ENCODE results near the gene CCDC146. TPM values are rescaled to one million over a fixed set of nuclear protein-coding genes. Genes with fewer than 3 reads are reported as not detected.
"Not testable (repeated sequence)": the region's sequence is repeated elsewhere in the genome, so short reads cannot be mapped to it uniquely, and the experiment has no call there.

CCDC146 gene
- total and polyA plus RNA-seq, 9 donors = 5.3 to 11.7 (median 6.7) TPM

DNA sequence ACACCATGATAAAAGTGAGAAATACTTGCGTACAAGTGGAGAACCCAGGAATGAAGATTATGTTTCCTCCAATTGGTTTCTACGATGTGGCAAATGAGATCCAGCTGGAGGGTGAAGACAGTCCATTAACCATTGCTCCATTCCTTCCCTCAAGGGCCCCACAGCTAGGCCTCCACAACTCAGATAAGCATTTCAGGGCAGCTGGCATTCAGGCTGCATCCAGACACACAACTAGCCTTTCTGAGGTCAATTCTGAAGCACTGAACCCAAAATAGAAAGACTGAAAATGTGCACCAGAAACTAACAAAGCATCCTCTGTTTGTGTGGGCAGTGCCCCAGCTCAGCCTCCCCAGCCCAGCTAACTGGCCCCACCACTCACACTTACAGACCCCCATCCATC, 198.9 kb downstream of the CCDC146 start:
- Histone ChIP-seq H3K27me3 (ENCODE audit: control insufficient read depth, insufficient read depth, low read length) (no peaks in the 10 kb centered on the region), H3K36me3 (ENCODE audit: control insufficient read depth, insufficient read depth, low read length) (no peaks in the 10 kb centered on the region), H3K4me1 (ENCODE audit: control insufficient read depth, insufficient read depth, low read length) (peaks cover 6% of the 10 kb centered on the region), H3K4me3 (ENCODE audit: low read length) (no peak overlapping the region), H3K9me3 (replicated peaks; ENCODE audit: control insufficient read depth, low read depth, low read length) (no peaks in the 10 kb centered on the region), H3K27ac (ENCODE audit: low read length) (no peak overlapping the region)
- WGBS (ENCODE audit: insufficient coverage) = no CpG with 5 or more reads among the region's 2 CpGs
- DNase-seq = no peak

DNA sequence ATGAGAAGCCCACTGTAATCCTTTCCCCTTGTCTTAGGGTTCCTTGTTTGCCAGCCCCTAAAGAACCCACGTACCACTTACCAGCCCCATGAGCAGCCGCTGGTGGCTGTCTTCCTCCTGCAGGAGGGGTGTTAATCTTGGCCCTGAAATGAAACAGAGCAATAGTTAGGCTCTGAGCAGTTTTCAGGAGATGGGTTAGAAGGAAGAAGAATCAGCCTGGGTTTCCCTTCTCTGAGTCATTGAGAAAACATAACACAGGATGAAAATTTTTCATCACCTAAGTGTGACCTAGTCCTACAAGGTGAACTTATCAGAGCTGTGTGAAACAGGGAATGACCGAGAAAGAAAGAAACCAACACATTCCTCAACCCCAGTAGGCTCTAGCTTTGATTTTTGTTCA, 203.7 kb downstream of the CCDC146 start:
- WGBS (ENCODE audit: insufficient coverage) = no CpG with 5 or more reads among the region's 3 CpGs
- H3K36me3 ChIP-seq (ENCODE audit: control insufficient read depth, insufficient read depth, low read length) = no peaks in the 10 kb centered on the region
- H3K27me3 ChIP-seq (ENCODE audit: control insufficient read depth, insufficient read depth, low read length) = no peaks in the 10 kb centered on the region
- H3K27ac ChIP-seq (ENCODE audit: low read length) = no peak overlapping the region
- peaks cover 17% of the 10 kb centered on the region for H3K4me1 ChIP-seq (ENCODE audit: control insufficient read depth, insufficient read depth, low read length)
- H3K4me3 ChIP-seq (ENCODE audit: low read length) = no peak overlapping the region
- no peaks in the 10 kb centered on the region for H3K9me3 ChIP-seq (replicated peaks; ENCODE audit: control insufficient read depth, low read depth, low read length)
- DNase-seq = no peak

GRCh38 chr7:77327067-77327931, 204.9 kb downstream of the CCDC146 start:
- no peaks in the 10 kb centered on the region for H3K36me3 ChIP-seq (ENCODE audit: control insufficient read depth, insufficient read depth, low read length)
- WGBS (ENCODE audit: insufficient coverage) = 54% methylated on average over 11 of the region's 12 CpGs
- no peak overlapping the region for H3K4me3 ChIP-seq (ENCODE audit: low read length)
- no peaks in the 10 kb centered on the region for H3K9me3 ChIP-seq (replicated peaks; ENCODE audit: control insufficient read depth, low read depth, low read length)
- H3K27me3 ChIP-seq (ENCODE audit: control insufficient read depth, insufficient read depth, low read length) = no peaks in the 10 kb centered on the region
- no peak overlapping the region for H3K27ac ChIP-seq (ENCODE audit: low read length)
- peaks cover 14% of the 10 kb centered on the region for H3K4me1 ChIP-seq (ENCODE audit: control insufficient read depth, insufficient read depth, low read length)
- peak; percentile 50 for DNase-seq

GRCh38 chr7:77327932-77328628, 205.7 kb downstream of the CCDC146 start:
- WGBS (ENCODE audit: insufficient coverage) = 61% methylated on average over 6 of the region's 6 CpGs
- no peak overlapping the region for H3K27ac ChIP-seq (ENCODE audit: low read length)
- H3K4me3 ChIP-seq (ENCODE audit: low read length) = no peak overlapping the region
- no peaks in the 10 kb centered on the region for H3K36me3 ChIP-seq (ENCODE audit: control insufficient read depth, insufficient read depth, low read length)
- H3K4me1 ChIP-seq (ENCODE audit: control insufficient read depth, insufficient read depth, low read length) = peaks cover 14% of the 10 kb centered on the region
- no peak for DNase-seq
- no peaks in the 10 kb centered on the region for H3K27me3 ChIP-seq (ENCODE audit: control insufficient read depth, insufficient read depth, low read length)
- no peaks in the 10 kb centered on the region for H3K9me3 ChIP-seq (replicated peaks; ENCODE audit: control insufficient read depth, low read depth, low read length)

- DNase-seq = peak; percentile 33
- Histone ChIP-seq H3K4me3 (ENCODE audit: low read length) (no peak overlapping the region), H3K4me1 (ENCODE audit: control insufficient read depth, insufficient read depth, low read length) (peaks cover 14% of the 10 kb centered on the region), H3K36me3 (ENCODE audit: control insufficient read depth, insufficient read depth, low read length) (no peaks in the 10 kb centered on the region), H3K27me3 (ENCODE audit: control insufficient read depth, insufficient read depth, low read length) (no peaks in the 10 kb centered on the region), H3K9me3 (replicated peaks; ENCODE audit: control insufficient read depth, low read depth, low read length) (no peaks in the 10 kb centered on the region), H3K27ac (ENCODE audit: low read length) (no peak overlapping the region)
- no CpG with 5 or more reads among the region's 1 CpG for WGBS (ENCODE audit: insufficient coverage)
Measured at GRCh38 chr7:77328669-77329068, 206.3 kb downstream of the CCDC146 start.

DNA sequence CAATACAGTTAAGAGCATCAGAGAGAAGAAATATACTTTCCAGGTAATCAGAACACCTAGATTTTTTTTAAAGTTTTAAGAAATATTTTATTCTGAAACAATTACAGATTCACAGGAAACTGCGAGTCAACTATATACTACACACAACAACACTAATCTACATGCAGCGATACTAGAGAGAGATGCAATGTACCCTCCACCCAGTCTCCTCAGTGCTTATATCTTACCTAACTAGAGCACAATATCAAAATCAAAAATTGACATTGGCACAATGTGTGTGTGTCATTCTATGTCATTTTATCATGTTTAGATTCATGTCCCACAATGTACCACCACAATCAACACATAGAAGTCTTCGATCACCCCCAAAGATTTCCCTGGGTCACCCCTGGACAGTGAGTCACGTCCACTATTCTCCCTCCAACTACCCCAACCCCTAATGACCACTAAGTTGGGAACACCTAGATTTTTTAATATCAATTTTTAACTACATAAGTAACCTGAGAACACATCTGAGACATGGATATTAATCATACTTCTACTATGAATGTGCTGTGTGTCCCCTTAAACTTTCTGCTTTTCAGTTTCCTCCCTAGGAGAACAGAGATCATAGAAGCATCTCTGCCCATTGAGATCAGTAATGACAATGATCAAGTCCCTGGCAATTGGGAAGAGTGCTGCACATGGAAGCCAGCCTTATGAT, 207.2 kb downstream of the CCDC146 start:
- Histone ChIP-seq H3K4me1 (ENCODE audit: control insufficient read depth, insufficient read depth, low read length) (peaks cover 14% of the 10 kb centered on the region), H3K36me3 (ENCODE audit: control insufficient read depth, insufficient read depth, low read length) (no peaks in the 10 kb centered on the region), H3K4me3 (ENCODE audit: low read length) (no peak overlapping the region), H3K27ac (ENCODE audit: low read length) (peak overlapping the region; percentile 23), H3K27me3 (ENCODE audit: control insufficient read depth, insufficient read depth, low read length) (no peaks in the 10 kb centered on the region), H3K9me3 (replicated peaks; ENCODE audit: control insufficient read depth, low read depth, low read length) (no peaks in the 10 kb centered on the region)
- whole genome bisulfite sequencing (ENCODE audit: insufficient coverage) = no CpG with 5 or more reads among the region's 4 CpGs
- DNase-seq = no peak

- H3K4me1 ChIP-seq (ENCODE audit: control insufficient read depth, insufficient read depth, low read length) = peaks cover 14% of the 10 kb centered on the region
- H3K27ac ChIP-seq (ENCODE audit: low read length) = peak overlapping the region; percentile 23
- peak; percentile 71 for DNase-seq
- H3K36me3 ChIP-seq (ENCODE audit: control insufficient read depth, insufficient read depth, low read length) = no peaks in the 10 kb centered on the region
- no peaks in the 10 kb centered on the region for H3K9me3 ChIP-seq (replicated peaks; ENCODE audit: control insufficient read depth, low read depth, low read length)
- no peaks in the 10 kb centered on the region for H3K27me3 ChIP-seq (ENCODE audit: control insufficient read depth, insufficient read depth, low read length)
- WGBS (ENCODE audit: insufficient coverage) = no CpG with 5 or more reads among the region's 6 CpGs
- H3K4me3 ChIP-seq (ENCODE audit: low read length) = no peak overlapping the region
Measured at GRCh38 chr7:77330169-77330882, 207.9 kb downstream of the CCDC146 start.

DNA sequence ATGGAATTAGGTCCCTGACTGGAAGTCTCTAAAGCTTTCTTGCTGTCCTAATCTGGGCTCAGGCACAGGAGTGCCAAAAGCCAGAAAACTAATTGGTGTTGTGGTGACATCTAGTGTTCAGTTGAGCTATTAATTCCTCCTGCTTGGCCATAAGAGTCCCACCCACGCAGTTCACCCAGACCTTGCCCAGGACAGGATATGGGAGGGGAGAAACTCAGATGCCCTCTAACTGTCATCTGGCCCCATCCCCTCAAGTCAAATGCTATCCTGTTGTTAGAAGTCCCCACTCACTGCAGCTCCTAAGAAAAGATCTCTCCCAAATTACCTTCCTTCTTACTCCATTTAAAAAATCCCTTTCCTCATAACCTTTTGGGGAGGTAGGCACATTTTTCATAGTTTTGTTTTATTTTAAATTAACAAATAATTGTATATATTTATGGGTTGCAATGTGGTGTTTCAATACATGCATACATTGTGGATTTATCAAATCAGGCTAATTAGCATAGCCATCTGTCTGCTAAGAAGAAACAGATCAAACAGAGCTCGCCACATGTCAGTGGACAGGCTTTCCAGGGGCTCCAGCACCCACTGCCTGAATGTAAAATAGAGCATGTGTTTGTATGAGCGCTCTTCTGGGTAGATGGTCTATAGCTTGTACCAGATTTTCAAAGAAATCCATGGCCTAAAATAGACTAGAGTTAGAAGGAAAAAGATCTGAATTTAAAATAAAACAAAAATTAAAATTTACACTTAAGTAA, 209.7 kb downstream of the CCDC146 start:
- Histone ChIP-seq H3K9me3 (replicated peaks; ENCODE audit: control insufficient read depth, low read depth, low read length) (no peaks in the 10 kb centered on the region), H3K4me1 (ENCODE audit: control insufficient read depth, insufficient read depth, low read length) (peaks cover 10% of the 10 kb centered on the region), H3K4me3 (ENCODE audit: low read length) (no peak overlapping the region), H3K27ac (ENCODE audit: low read length) (no peak overlapping the region), H3K36me3 (ENCODE audit: control insufficient read depth, insufficient read depth, low read length) (no peaks in the 10 kb centered on the region), H3K27me3 (ENCODE audit: control insufficient read depth, insufficient read depth, low read length) (no peaks in the 10 kb centered on the region)
- whole genome bisulfite sequencing (ENCODE audit: insufficient coverage) = no CpG with 5 or more reads among the region's 3 CpGs
- DNase-seq = peak; percentile 95

DNA sequence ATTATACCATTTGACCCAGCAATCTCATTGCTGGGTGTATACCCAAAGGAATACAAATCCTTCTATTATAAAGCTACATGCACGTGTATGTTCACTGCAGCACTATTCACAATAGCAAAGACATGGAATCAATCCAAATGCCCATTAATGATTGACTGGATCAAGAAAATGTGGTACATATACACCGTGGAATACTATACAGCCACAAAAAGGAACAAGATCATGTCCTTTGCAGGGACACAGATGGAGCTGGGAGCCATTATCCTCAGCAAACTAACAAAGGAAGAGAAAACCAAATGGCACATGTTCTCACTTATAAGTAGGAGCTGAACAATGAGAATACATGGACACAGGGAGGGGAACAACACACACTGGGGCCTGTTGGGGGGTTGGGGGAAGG, 211.6 kb downstream of the CCDC146 start:
- DNase-seq; H3K27ac ChIP-seq (ENCODE audit: low read length); H3K4me3 ChIP-seq (ENCODE audit: low read length); H3K36me3 ChIP-seq (ENCODE audit: control insufficient read depth, insufficient read depth, low read length); H3K4me1 ChIP-seq (ENCODE audit: control insufficient read depth, insufficient read depth, low read length); H3K9me3 ChIP-seq (replicated peaks; ENCODE audit: control insufficient read depth, low read depth, low read length); H3K27me3 ChIP-seq (ENCODE audit: control insufficient read depth, insufficient read depth, low read length): not testable (repeated sequence)
- WGBS (ENCODE audit: insufficient coverage) = no CpG with 5 or more reads among the region's 2 CpGs
